T-cell (primary cell): ENCODE measurements around the gene DRAM1. TPM values are rescaled to one million over a fixed set of nuclear protein-coding genes. Genes with fewer than 3 reads are reported as not detected.

Source experiments
- ATAC-seq, 4 experiments: fragments of 200-7000 bp in 3 of 4; fragments of 150-1000 bp in 1 of 4; cut with Tn5 transposase; replicated peaks in 1 of 4; 1 replicate in 3 of 4; 2 replicates in 1 of 4; pipeline ENCODE4 v1.10.0; 2021; ENCODE audit warnings: moderate library complexity in 3 of 4, mild to moderate bottlenecking in 2 of 4, moderate number of reproducible peaks in 1 of 4
- CTCF ChIA-PET, 2 donors: fragments of 300-600 bp; sonication (Branson Sonifier 250); formaldehyde crosslinking; loops; one replicate each; lab custom pipeline; 2022; ENCODE audit warnings: antibody characterized with exemption in 2 of 2; lab: Charles Lee
- POLR2A ChIA-PET, 2 donors: fragments of 300-600 bp; sonication (Branson Sonifier 250); formaldehyde crosslinking; loops; one replicate each; lab custom pipeline; 2022; ENCODE audit warnings: antibody characterized with exemption in 2 of 2; lab: Charles Lee
- DNase-seq, 35 experiments: peaks; one replicate each; pipeline versions ENCODE4 v3.0.0 to v3.0.0-alpha.2; 2013 to 2023
- H3K27ac ChIP-seq: one replicate; pipeline ENCODE4 v1.5.1; 2013; ENCODE audit warnings: low read length
- H3K27me3 ChIP-seq, 2 experiments: replicated peaks in 1 of 2; 1 replicate in 1 of 2; 2 replicates in 1 of 2; pipeline versions ENCODE4 v1.6.1 to v1.7.0; 2013; ENCODE audit warnings: low read length in 1 of 2, mixed read lengths in 1 of 2; ENCODE audit not compliant: control insufficient read depth in 2 of 2, insufficient read depth in 2 of 2; ENCODE audit errors: extremely low read depth in 1 of 2
- H3K36me3 ChIP-seq, 2 donors: 1 replicate in 1 of 2; 2 replicates in 1 of 2; pipeline versions ENCODE4 v1.6.1 to v1.7.0; 2013; ENCODE audit warnings: low read length in 1 of 2; ENCODE audit not compliant: control insufficient read depth in 2 of 2, insufficient read depth in 1 of 2; ENCODE audit errors: extremely low read depth in 1 of 2
- H3K4me1 ChIP-seq, 2 experiments: 1 replicate in 1 of 2; 2 replicates in 1 of 2; pipeline versions ENCODE4 v1.6.1 to v1.7.0; 2013; ENCODE audit warnings: low read length in 2 of 2, mixed read lengths in 1 of 2; ENCODE audit not compliant: insufficient read depth in 2 of 2, control insufficient read depth in 1 of 2; ENCODE audit errors: extremely low read depth in 1 of 2
- H3K4me3 ChIP-seq, 2 donors: 1 replicate in 1 of 2; 2 replicates in 1 of 2; pipeline versions ENCODE4 v1.5.1 to v1.7.0; 2013; ENCODE audit warnings: mild to moderate bottlenecking in 2 of 2, low read length in 1 of 2, moderate library complexity in 1 of 2; ENCODE audit not compliant: control insufficient read depth in 1 of 2; ENCODE audit errors: extremely low read depth in 1 of 2
- H3K9me3 ChIP-seq: 2 replicates; pipeline ENCODE4 v1.7.0; 2013
- H3K27ac Mint-ChIP-seq, 2 donors: one replicate each; pipeline ENCODE4 v1.8.0; 2020 to 2021; ENCODE audit warnings: mild to moderate bottlenecking in 2 of 2, mixed read lengths in 2 of 2
- H3K27me3 Mint-ChIP-seq, 2 donors: one replicate each; pipeline ENCODE4 v1.8.0; 2021 to 2022; ENCODE audit warnings: mixed read lengths in 2 of 2
- H3K36me3 Mint-ChIP-seq: one replicate; pipeline ENCODE4 v1.8.0; 2021; ENCODE audit warnings: mixed read lengths
- H3K4me1 Mint-ChIP-seq, 3 donors: one replicate each; pipeline ENCODE4 v1.8.0; 2020 to 2022; ENCODE audit warnings: mixed read lengths in 3 of 3, mild to moderate bottlenecking in 1 of 3
- H3K4me3 Mint-ChIP-seq, 3 donors: one replicate each; pipeline ENCODE4 v1.8.0; 2020 to 2022; ENCODE audit warnings: mild to moderate bottlenecking in 3 of 3, mixed read lengths in 3 of 3, moderate library complexity in 3 of 3
- H3K9me3 Mint-ChIP-seq, 3 donors: one replicate each; pipeline ENCODE4 v1.8.0; 2020 to 2022; ENCODE audit warnings: mixed read lengths in 3 of 3
- WGBS: methylation state at CpG from one replicate; pipeline ENCODE4 v1.1.5; 2013; ENCODE audit warnings: missing lambda C conversion rate; ENCODE audit not compliant: insufficient coverage; 5-methylcytosine and 5-hydroxymethylcytosine counted together
- total RNA-seq, 35 experiments: library from RNA in 6 of 35; stranded (reverse) in 6 of 35; fragments of 120-200 nt in 1 of 35; gene quantifications; one replicate each; pipeline versions ENCODE4 v1.2.1 to v1.2.4 and lab custom pipeline; 2013 to 2026

DRAM1 gene
- total RNA-seq, 5 donors from 2014 or later (not counting 1 experiment from before 2014, with no cell fraction given): 1.4 to 3.8 (median 1.9) TPM

- 92% methylated on average over 5 of the region's 8 CpGs for WGBS
- ChIA-PET CTCF (interaction anchor here (0.5 to 0.6 kb wide), 2 partner anchors 51 to 139 kb away, joined by 3 to 5 read pairs; no protein-coding TSS in a partner anchor), POLR2A (no interaction called here)
- Histone ChIP-seq H3K27me3 (peaks cover 0 to 5% of the 10 kb centered on the region in 2 experiments), H3K4me1 (no peaks in the 10 kb centered on the region), H3K4me3 (no peak overlapping the region), H3K9me3 (no peaks in the 10 kb centered on the region), H3K27ac (no peak overlapping the region), H3K36me3 (no peaks in the 10 kb centered on the region)
- ATAC-seq (no peak), DNase-seq (no peak)
- Mint-ChIP-seq H3K27ac (no peak overlapping the region), H3K27me3 (peaks cover 0 to 3% of the 10 kb centered on the region in 2 donors), H3K9me3 (no peaks in the 10 kb centered on the region), H3K4me3 (no peak overlapping the region), H3K4me1 (no peaks in the 10 kb centered on the region), H3K36me3 (no peaks in the 10 kb centered on the region)
These were observed 45.8 kb downstream of the DRAM1 start for GRCh38 chr12:101923045-101923718.

GRCh38 chr12:101924618-101925017 lies 47.2 kb downstream of the DRAM1 start:
- Histone ChIP-seq H3K27ac (no peak overlapping the region), H3K27me3 (peaks cover 0 to 8% of the 10 kb centered on the region in 2 experiments), H3K4me3 (no peak overlapping the region), H3K4me1 (no peaks in the 10 kb centered on the region), H3K9me3 (no peaks in the 10 kb centered on the region), H3K36me3 (no peaks in the 10 kb centered on the region)
- no peak for ATAC-seq
- Mint-ChIP-seq H3K9me3 (no peaks in the 10 kb centered on the region), H3K27ac (no peak overlapping the region), H3K4me3 (no peak overlapping the region), H3K36me3 (no peaks in the 10 kb centered on the region), H3K27me3 (peaks cover 3 to 8% of the 10 kb centered on the region in 2 donors), H3K4me1 (no peaks in the 10 kb centered on the region)
- ChIA-PET POLR2A (no interaction called here), CTCF (no interaction called here)
- no peak for DNase-seq
- 100% methylated on average over 1 of the region's 3 CpGs for WGBS

DNA sequence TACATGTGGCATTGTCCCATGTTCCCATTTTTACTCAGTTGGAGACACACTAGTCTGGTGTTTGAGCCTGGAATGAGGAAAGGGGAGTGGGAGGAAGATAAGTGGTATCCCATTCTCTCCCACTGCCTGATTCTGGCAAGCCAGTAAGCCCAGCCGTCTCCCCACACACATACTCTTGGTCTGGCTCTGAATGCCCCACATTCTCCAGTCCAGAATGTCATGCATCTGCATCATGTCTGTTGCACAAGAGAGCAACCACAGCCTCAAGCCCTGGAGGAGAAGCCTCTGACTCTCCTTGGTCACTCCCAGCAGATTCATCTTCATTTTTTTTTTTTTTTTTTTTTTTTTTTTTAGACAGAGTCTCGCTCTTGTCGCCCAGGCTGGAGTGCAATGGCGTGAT lies 48.0 kb downstream of the DRAM1 start:
- Mint-ChIP-seq H3K4me3 (no peak overlapping the region), H3K9me3 (no peaks in the 10 kb centered on the region), H3K4me1 (no peaks in the 10 kb centered on the region), H3K27ac (no peak overlapping the region), H3K27me3 (peaks cover 3 to 8% of the 10 kb centered on the region in 2 donors), H3K36me3 (no peaks in the 10 kb centered on the region)
- DNase-seq (peak in 1 of 35 experiments; percentile 9), ATAC-seq (no peak)
- POLR2A ChIA-PET: no interaction called here
- Histone ChIP-seq H3K36me3 (no peaks in the 10 kb centered on the region), H3K27ac (no peak overlapping the region), H3K4me3 (no peak overlapping the region), H3K27me3 (peaks cover 0 to 11% of the 10 kb centered on the region in 2 experiments), H3K9me3 (no peaks in the 10 kb centered on the region), H3K4me1 (no peaks in the 10 kb centered on the region)
- WGBS: 88% methylated on average over 1 of the region's 4 CpGs
- CTCF ChIA-PET: no interaction called here

- no peaks in the 10 kb centered on the region for H3K9me3 Mint-ChIP-seq
These were observed 48.6 kb downstream of the DRAM1 start for GRCh38 chr12:101925935-101926334.

GRCh38 chr12:101927036-101927435 lies 49.7 kb downstream of the DRAM1 start:
- POLR2A ChIA-PET: no interaction called here
- Histone ChIP-seq H3K27me3 (peaks cover 0 to 11% of the 10 kb centered on the region in 2 experiments), H3K9me3 (no peaks in the 10 kb centered on the region), H3K36me3 (no peaks in the 10 kb centered on the region), H3K4me3 (no peak overlapping the region), H3K4me1 (no peaks in the 10 kb centered on the region), H3K27ac (no peak overlapping the region)
- Mint-ChIP-seq H3K27ac (no peak overlapping the region), H3K36me3 (no peaks in the 10 kb centered on the region), H3K4me1 (peaks cover 0 to 5% (median 0%) of the 10 kb centered on the region in 3 donors), H3K27me3 (peaks cover 7 to 12% of the 10 kb centered on the region in 2 donors), H3K4me3 (no peak overlapping the region), H3K9me3 (no peaks in the 10 kb centered on the region)
- DNase-seq: no peak
- CTCF ChIA-PET: no interaction called here
- ATAC-seq: no peak

More at GRCh38 chr12:101925935-101926334, 48.6 kb downstream of the DRAM1 start:
- DNase-seq (no peak), ATAC-seq (no peak)
- Mint-ChIP-seq H3K36me3 (no peaks in the 10 kb centered on the region), H3K27me3 (peaks cover 7 to 12% of the 10 kb centered on the region in 2 donors), H3K27ac (no peak overlapping the region), H3K4me1 (no peaks in the 10 kb centered on the region), H3K4me3 (no peak overlapping the region)
- Histone ChIP-seq H3K4me1 (no peaks in the 10 kb centered on the region), H3K27ac (no peak overlapping the region), H3K27me3 (peaks cover 0 to 11% of the 10 kb centered on the region in 2 experiments), H3K4me3 (no peak overlapping the region), H3K36me3 (no peaks in the 10 kb centered on the region), H3K9me3 (no peaks in the 10 kb centered on the region)
- CTCF ChIA-PET: no interaction called here
- POLR2A ChIA-PET: interaction anchor here in 1 of 2 donors (0.6 kb wide), 1 partner anchor 62 kb away, joined by 4 read pairs; no protein-coding TSS in a partner anchor
- 65% methylated on average over 5 of the region's 6 CpGs for WGBS

DNA sequence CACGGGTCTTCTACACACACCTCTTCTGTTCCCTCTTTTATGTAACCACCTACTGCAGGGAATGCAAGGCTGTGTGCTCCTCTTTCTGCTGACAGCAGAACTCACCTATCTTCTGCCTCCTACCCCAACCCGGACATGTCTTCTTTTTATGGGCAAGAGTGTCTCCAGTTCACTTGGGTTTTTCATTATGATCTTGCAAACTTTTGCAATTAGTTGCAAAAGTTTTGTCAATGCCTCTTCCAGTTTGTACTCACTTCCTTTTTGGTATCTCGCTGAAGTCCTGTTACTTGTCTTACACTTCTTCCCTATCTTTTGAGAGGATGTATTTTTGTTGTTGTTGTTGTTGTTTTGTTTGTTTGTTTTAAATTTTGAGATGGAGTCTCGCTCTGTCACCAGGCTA lies 50.6 kb downstream of the DRAM1 start:
- no peak for DNase-seq
- ChIA-PET CTCF (interaction anchor here in 1 of 2 donors (0.6 kb wide), 1 partner anchor 176 kb away, joined by 4 read pairs; no protein-coding TSS in a partner anchor), POLR2A (no interaction called here)
- no peaks in the 10 kb centered on the region for H3K9me3 ChIP-seq
- peaks cover 0 to 11% of the 10 kb centered on the region in 2 experiments for H3K27me3 ChIP-seq
- H3K27ac ChIP-seq: no peak overlapping the region
- no peaks in the 10 kb centered on the region for H3K36me3 Mint-ChIP-seq
- H3K4me1 Mint-ChIP-seq: peaks cover 0 to 8% (median 0%) of the 10 kb centered on the region in 3 donors
- H3K9me3 Mint-ChIP-seq: no peaks in the 10 kb centered on the region
- H3K4me3 ChIP-seq: no peak overlapping the region
- H3K27ac Mint-ChIP-seq: no peak overlapping the region
- 92% methylated on average over 1 of the region's 4 CpGs for WGBS
- no peaks in the 10 kb centered on the region for H3K4me1 ChIP-seq
- no peak overlapping the region for H3K4me3 Mint-ChIP-seq
- H3K27me3 Mint-ChIP-seq: peaks cover 9 to 12% of the 10 kb centered on the region in 2 donors
- ATAC-seq: no peak
- H3K36me3 ChIP-seq: no peaks in the 10 kb centered on the region
